GM23338 (cell line): Measurements from ENCODE around the gene TMEM117.
"Not testable (repeated sequence)": the region's sequence is repeated elsewhere in the genome, so short reads cannot be mapped to it uniquely, and the experiment has no call there.

Experiments
- CTCF ChIP-seq, 2 experiments: fragments of 200-600 bp in 1 of 2; sonication (generic) in 1 of 2; conservative IDR thresholded peaks; 2 replicates each; pipeline versions ENCODE4 v1.5.1 to v1.6.1; 2016 to 2017; ENCODE audit warnings: antibody characterized with exemption in 2 of 2, low read depth in 2 of 2, mild to moderate bottlenecking in 2 of 2, moderate library complexity in 1 of 2
- EZH2 ChIP-seq: fragments of 200-600 bp; sonication (generic); IDR thresholded peaks from one replicate; pipeline ENCODE4 v1.8.0; 2017; ENCODE audit warnings: antibody characterized with exemption, mild to moderate bottlenecking, low read depth; ENCODE audit not compliant: unreplicated experiment

- not testable (repeated sequence) for TF ChIP-seq CTCF (conservative IDR thresholded peaks at IDR 0.05; ENCODE audit: low read depth in 2 of 2); EZH2
Measured at GRCh38 chr12:44379113-44379512, 543.2 kb downstream of the TMEM117 start.
